Measurements from ENCODE around the gene RPTOR.

- TF ChIP-seq EZH2 (IDR thresholded peaks at IDR 0.05; ENCODE audit: insufficient read depth, poor library complexity, severe bottlenecking) = no peak
- TF ChIP-seq EZH2phosphoT487 (IDR thresholded peaks at IDR 0.05; ENCODE audit: insufficient read depth, low read depth) = no peak
These were observed 234.7 kb downstream of the RPTOR start for GRCh38 chr17:80779336-80779735.
